IMR-90 (cell line): ENCODE measurements around the gene PTGR3. TPM values are rescaled to one million over a fixed set of nuclear protein-coding genes. Genes with fewer than 3 reads are reported as not detected.

Experiments used
- ATAC-seq: fragments of 200-7000 bp; cut with Tn5 transposase; 2 replicates; pipeline ENCODE4 v1.9.1; 2020; ENCODE audit warnings: low read depth, mild to moderate bottlenecking, moderate library complexity
- BruUV-seq: library from RNA; stranded (reverse); fragments of 400-500 nt; replicated peaks from 2 replicates; lab custom pipeline; 2021; lab: Mats Ljungman, UMichigan
- CTCF ChIA-PET: fragments of 300-600 bp; formaldehyde crosslinking; extraction: SDS; loops from one replicate; lab custom pipeline; 2021; ENCODE audit warnings: antibody characterized with exemption; lab: Yijun Ruan, JAX
- POLR2A ChIA-PET: fragments of 300-600 bp; sonication (Branson Sonifier 250); formaldehyde crosslinking; loops from one replicate; lab custom pipeline; 2022; ENCODE audit warnings: antibody characterized with exemption; ENCODE audit not compliant: unreplicated experiment; lab: Charles Lee
- DNase-seq: peaks from one replicate; pipeline ENCODE4 v3.0.0; 2013
- H2AFZ ChIP-seq: replicated peaks from 2 replicates; pipeline ENCODE3; 2013; ENCODE audit warnings: low read length, mild to moderate bottlenecking; ENCODE audit not compliant: poor library complexity
- H2AK5ac ChIP-seq: 2 replicates; pipeline ENCODE4 v1.6.1; 2013; ENCODE audit warnings: low read depth, low read length, inconsistent platforms
- H2AK9ac ChIP-seq: replicated peaks from 2 replicates; pipeline ENCODE3; 2013; ENCODE audit warnings: mild to moderate bottlenecking, low read depth, low read length, moderate library complexity; ENCODE audit not compliant: poor library complexity
- H2BK120ac ChIP-seq: 2 replicates; pipeline ENCODE4 v1.6.1; 2013; ENCODE audit warnings: low read depth, low read length, inconsistent platforms
- H2BK15ac ChIP-seq: 3 replicates; pipeline ENCODE4 v1.6.1; 2013; ENCODE audit warnings: low read depth, low read length, inconsistent platforms
- H2BK20ac ChIP-seq: 2 replicates; pipeline ENCODE4 v1.6.1; 2013; ENCODE audit warnings: low read depth, mild to moderate bottlenecking, inconsistent platforms, low read length, moderate library complexity
- H2BK5ac ChIP-seq: 2 replicates; pipeline ENCODE4 v1.6.1; 2013; ENCODE audit warnings: mild to moderate bottlenecking, low read depth, low read length, inconsistent platforms; ENCODE audit not compliant: poor library complexity, severe bottlenecking
- H3K14ac ChIP-seq: replicated peaks from 2 replicates; pipeline ENCODE4 v1.6.1; 2013; ENCODE audit warnings: low read depth, low read length, inconsistent platforms
- H3K18ac ChIP-seq: 2 replicates; pipeline ENCODE4 v1.6.1; 2013; ENCODE audit warnings: low read depth, low read length, control low read depth
- H3K23ac ChIP-seq: 2 replicates; pipeline ENCODE4 v1.6.1; 2013; ENCODE audit warnings: low read depth, low read length, inconsistent platforms
- H3K27ac ChIP-seq: 2 replicates; pipeline ENCODE4 v1.5.1; 2013; ENCODE audit warnings: mild to moderate bottlenecking, control low read depth, low read length; ENCODE audit not compliant: insufficient read depth
- H3K27me3 ChIP-seq: 2 replicates; pipeline ENCODE4 v1.6.1; 2013; ENCODE audit warnings: low read length; ENCODE audit not compliant: control insufficient read depth, insufficient read depth
- H3K36me3 ChIP-seq: 2 replicates; pipeline ENCODE4 v1.6.1; 2013; ENCODE audit warnings: low read length, mixed read lengths; ENCODE audit not compliant: control insufficient read depth, insufficient read depth
- H3K4ac ChIP-seq: 2 replicates; pipeline ENCODE4 v1.6.1; 2013; ENCODE audit warnings: low read depth, low read length, inconsistent platforms
- H3K4me1 ChIP-seq: 2 replicates; pipeline ENCODE4 v1.6.1; 2013; ENCODE audit warnings: low read length, mixed read lengths; ENCODE audit not compliant: control insufficient read depth, insufficient read depth
- H3K4me2 ChIP-seq: 2 replicates; pipeline ENCODE4 v1.6.1; 2013; ENCODE audit warnings: low read depth, mild to moderate bottlenecking, control low read depth, low read length, moderate library complexity
- H3K4me3 ChIP-seq: 2 replicates; pipeline ENCODE4 v1.5.1; 2013; ENCODE audit warnings: low read depth, mild to moderate bottlenecking, control low read depth, low read length, moderate library complexity; ENCODE audit not compliant: insufficient read depth
- H3K56ac ChIP-seq: 2 replicates; pipeline ENCODE4 v1.6.1; 2013; ENCODE audit warnings: low read length, inconsistent platforms; ENCODE audit not compliant: insufficient read depth; ENCODE audit errors: extremely low read depth
- H3K79me1 ChIP-seq, 2 experiments: 2 replicates each; pipeline ENCODE4 v1.6.1; 2013; ENCODE audit warnings: low read length in 2 of 2, inconsistent platforms in 1 of 2, low read depth in 1 of 2
- H3K9ac ChIP-seq: 2 replicates; pipeline ENCODE4 v1.6.1; 2013; ENCODE audit warnings: low read depth, low read length, control low read depth
- H3K9me1 ChIP-seq: 2 replicates; pipeline ENCODE4 v1.6.1; 2013; ENCODE audit warnings: low read length, inconsistent platforms; ENCODE audit not compliant: insufficient read depth
- H3K9me3 ChIP-seq: 2 replicates; pipeline ENCODE4 v1.6.1; 2013; ENCODE audit warnings: low read length; ENCODE audit not compliant: control insufficient read depth, insufficient read depth
- H4K20me1 ChIP-seq: 2 replicates; pipeline ENCODE4 v1.6.1; 2013; ENCODE audit warnings: low read length, inconsistent platforms; ENCODE audit not compliant: insufficient read depth
- H4K5ac ChIP-seq: 2 replicates; pipeline ENCODE4 v1.6.1; 2013; ENCODE audit warnings: mild to moderate bottlenecking, low read depth, low read length, control low read depth
- H4K8ac ChIP-seq, 2 experiments: 2 replicates each; pipeline ENCODE4 v1.6.1; 2013; ENCODE audit warnings: low read depth in 2 of 2, low read length in 2 of 2, control low read depth in 1 of 2, inconsistent platforms in 1 of 2
- H4K91ac ChIP-seq: 2 replicates; pipeline ENCODE4 v1.6.1; 2013; ENCODE audit warnings: low read depth, low read length, inconsistent platforms; ENCODE audit not compliant: insufficient read depth
- POLR2A ChIP-seq: IDR thresholded peaks from 2 replicates; pipeline ENCODE4 v1.6.1; 2012; ENCODE audit warnings: mild to moderate bottlenecking, low read depth, low read length
- WGBS, 2 experiments: methylation state at CpG; one replicate each; pipeline versions ENCODE4 v1.1.5 to v1.1.7; 2013; ENCODE audit warnings: missing lambda C conversion rate in 2 of 2; ENCODE audit not compliant: insufficient read length in 1 of 2; ENCODE audit errors: extremely low coverage in 2 of 2; 5-methylcytosine and 5-hydroxymethylcytosine counted together
- dilution Hi-C: fragments of 300-500 bp; cut with HindIII; formaldehyde crosslinking; loops from one replicate; pipeline ENCODE4 v1.14.3; 2018; ENCODE audit warnings: low sequenced_read_pairs; ENCODE audit not compliant: unreplicated experiment
- in situ Hi-C: fragments of 300-500 bp; cut with MboI; formaldehyde crosslinking; loops from 3 replicates; pipeline ENCODE4 v1.14.3; 2019; ENCODE audit warnings: low sequenced_read_pairs, inconsistent platforms, mixed read lengths
- intact Hi-C: fragments of 100-400 bp; cut with micrococcal nuclease; formaldehyde crosslinking; loops from 2 replicates; pipeline ENCODE4 v1.10.0; 2022
- polyA plus RNA-seq, 3 experiments: library from polyadenylated mRNA; depleted of rRNA; stranded (reverse); fragments of >200 nt; gene quantifications; 2 replicates each; pipeline ENCODE4 v1.2.3, GENCODE V29; 2012; ENCODE audit warnings: low replicate concordance in 1 of 3
- total RNA-seq: library from RNA; depleted of rRNA; stranded (reverse); fragments of >200 nt; gene quantifications from 2 replicates; pipeline ENCODE4 v1.2.3, GENCODE V29; 2012

The PTGR3 gene
- total and polyA plus RNA-seq, 2 of the 4 experiments (the other 2 are of a cell fraction), result 16.1 to 26.4 TPM

GRCh38 chr18:75253043-75253442 is 44.1 kb upstream of the PTGR3 start:
- H2AFZ ChIP-seq, result no peak overlapping the region
- no peak overlapping the region for H3K23ac ChIP-seq
- in situ Hi-C loops, result no loop called here
- ChIA-PET CTCF (no interaction called here), POLR2A (no interaction called here)
- no peak overlapping the region for H2BK120ac ChIP-seq
- no peak overlapping the region for H3K56ac ChIP-seq
- H4K8ac ChIP-seq, result no peak overlapping the region
- H3K18ac ChIP-seq, result no peak overlapping the region
- no peak for TF ChIP-seq POLR2A
- ATAC-seq (no peak), DNase-seq (no peak)
- BruUV-seq, result no TSS peak
- H4K5ac ChIP-seq, result no peak overlapping the region
- no peaks in the 10 kb centered on the region for H4K20me1 ChIP-seq
- peaks cover 11% of the 10 kb centered on the region; the same call in 1 of the 2 replicates for H3K9me1 ChIP-seq
- no peak overlapping the region for H3K9ac ChIP-seq
- H3K79me1 ChIP-seq, result peaks cover 11 to 44% of the 10 kb centered on the region in 2 experiments; a peak in 3 of 4 replicates
- no peak overlapping the region for H2BK20ac ChIP-seq
- no peak overlapping the region for H2AK9ac ChIP-seq
- no peaks in the 10 kb centered on the region for H3K9me3 ChIP-seq
- intact Hi-C loops, result no loop called here
- no peak overlapping the region for H2AK5ac ChIP-seq
- peaks cover 14% of the 10 kb centered on the region for H3K4me1 ChIP-seq
- H3K14ac ChIP-seq, result no peak overlapping the region
- H3K36me3 ChIP-seq, result no peaks in the 10 kb centered on the region
- no peak overlapping the region for H3K27ac ChIP-seq
- no peak overlapping the region for H4K91ac ChIP-seq
- H3K4ac ChIP-seq, result no peak overlapping the region
- dilution Hi-C loops, result no loop called here
- no peak overlapping the region for H3K4me2 ChIP-seq
- no peaks in the 10 kb centered on the region for H3K27me3 ChIP-seq
- H3K4me3 ChIP-seq, result no peak overlapping the region
- WGBS, 2 experiments, result no CpG with 5 or more reads among the region's 1 CpG
- no peak overlapping the region for H2BK5ac ChIP-seq
- no peak overlapping the region for H2BK15ac ChIP-seq
